Upper lobe of left lung (tissue), 4 donors: ENCODE measurements around the gene CFAP161.

ENCODE experiments used
- POLR2A ChIP-seq, 4 donors: fragments of 450-650 bp; IDR thresholded peaks; one replicate each; pipeline ENCODE4 v1.5.1; 2016 to 2017; ENCODE audit warnings: antibody characterized with exemption in 4 of 4, mild to moderate bottlenecking in 2 of 4
- TF ChIP-seq, protein P1 (sequence below), 6 experiments: fragments of 450-650 bp in 4 of 6; fragments of 200-600 bp in 2 of 6; sonication (generic) in 2 of 6; IDR thresholded peaks; one replicate each; pipeline ENCODE4 v1.5.1; 2016 to 2019; ENCODE audit warnings: antibody characterized with exemption in 6 of 6

DNA sequence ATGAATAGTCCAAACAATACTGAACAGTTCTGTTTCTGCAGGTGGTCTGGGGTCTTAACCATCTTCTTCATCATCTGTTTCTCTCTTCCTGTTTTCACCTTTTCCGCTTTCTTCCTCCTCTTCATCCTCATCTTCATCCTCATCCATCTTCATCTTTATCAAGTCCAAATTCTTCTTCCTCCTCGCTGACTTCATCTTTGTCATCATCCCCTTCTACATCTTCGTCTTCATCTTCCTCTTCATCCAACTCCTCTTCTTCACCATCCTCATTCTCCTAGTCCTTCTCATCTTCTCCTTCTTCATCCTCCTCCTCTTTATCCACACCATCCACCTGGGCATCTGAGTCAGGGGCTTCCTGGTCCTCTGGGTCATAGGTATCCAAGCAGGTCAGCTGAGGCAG is 16.5 kb upstream of the CFAP161 start:
- TF ChIP-seq, protein P1, sequence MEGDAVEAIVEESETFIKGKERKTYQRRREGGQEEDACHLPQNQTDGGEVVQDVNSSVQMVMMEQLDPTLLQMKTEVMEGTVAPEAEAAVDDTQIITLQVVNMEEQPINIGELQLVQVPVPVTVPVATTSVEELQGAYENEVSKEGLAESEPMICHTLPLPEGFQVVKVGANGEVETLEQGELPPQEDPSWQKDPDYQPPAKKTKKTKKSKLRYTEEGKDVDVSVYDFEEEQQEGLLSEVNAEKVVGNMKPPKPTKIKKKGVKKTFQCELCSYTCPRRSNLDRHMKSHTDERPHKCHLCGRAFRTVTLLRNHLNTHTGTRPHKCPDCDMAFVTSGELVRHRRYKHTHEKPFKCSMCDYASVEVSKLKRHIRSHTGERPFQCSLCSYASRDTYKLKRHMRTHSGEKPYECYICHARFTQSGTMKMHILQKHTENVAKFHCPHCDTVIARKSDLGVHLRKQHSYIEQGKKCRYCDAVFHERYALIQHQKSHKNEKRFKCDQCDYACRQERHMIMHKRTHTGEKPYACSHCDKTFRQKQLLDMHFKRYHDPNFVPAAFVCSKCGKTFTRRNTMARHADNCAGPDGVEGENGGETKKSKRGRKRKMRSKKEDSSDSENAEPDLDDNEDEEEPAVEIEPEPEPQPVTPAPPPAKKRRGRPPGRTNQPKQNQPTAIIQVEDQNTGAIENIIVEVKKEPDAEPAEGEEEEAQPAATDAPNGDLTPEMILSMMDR (IDR thresholded peaks at IDR 0.05) = no peak
- no peak for TF ChIP-seq POLR2A (IDR thresholded peaks at IDR 0.05)
